Astrocyte (in vitro differentiated cells and primary cell): Measurements from ENCODE around the gene OR51B4. TPM values are rescaled to one million over a fixed set of nuclear protein-coding genes. Genes with fewer than 3 reads are reported as not detected.

Experiments
- DNase-seq: peaks from one replicate; pipeline ENCODE4 v3.0.0-alpha.2; 2010; ENCODE audit warnings: low read depth
- FAIRE-seq: peaks from 2 replicates; lab custom pipeline; 2011; peaks lifted over from hg19 to GRCh38; lab: Jason Lieb, UNC
- H2AFZ ChIP-seq: 2 replicates; pipeline ENCODE4 v1.6.0; 2012; ENCODE audit warnings: low read depth, low read length, inconsistent platforms
- H3K27ac ChIP-seq: 2 replicates; pipeline ENCODE4 v1.5.1; 2011; ENCODE audit warnings: low read depth, low read length, inconsistent platforms
- H3K27me3 ChIP-seq: 2 replicates; pipeline ENCODE4 v1.6.0; 2011; ENCODE audit warnings: low read length, inconsistent platforms; ENCODE audit not compliant: insufficient read depth
- H3K36me3 ChIP-seq: 2 replicates; pipeline ENCODE4 v1.5.1; 2011; ENCODE audit warnings: low read length, inconsistent platforms; ENCODE audit not compliant: insufficient read depth
- H3K4me1 ChIP-seq: 2 replicates; pipeline ENCODE4 v1.5.1; 2011; ENCODE audit warnings: low read length, inconsistent platforms; ENCODE audit not compliant: insufficient read depth
- H3K4me2 ChIP-seq: 2 replicates; pipeline ENCODE4 v1.6.0; 2012; ENCODE audit warnings: low read length, inconsistent platforms
- H3K4me3 ChIP-seq: 2 replicates; pipeline ENCODE4 v1.5.1; 2011; ENCODE audit warnings: low read depth, mild to moderate bottlenecking, low read length, inconsistent platforms; ENCODE audit not compliant: insufficient read depth
- H3K79me2 ChIP-seq: 2 replicates; pipeline ENCODE4 v1.6.0; 2012; ENCODE audit warnings: mild to moderate bottlenecking, low read length, inconsistent platforms; ENCODE audit not compliant: insufficient read depth
- H3K9ac ChIP-seq: 2 replicates; pipeline ENCODE4 v1.6.0; 2012; ENCODE audit warnings: mild to moderate bottlenecking, low read length, inconsistent platforms
- H3K9me3 ChIP-seq: 2 replicates; pipeline ENCODE4 v1.5.1; 2012; ENCODE audit warnings: low read depth, mild to moderate bottlenecking, low read length, inconsistent platforms; ENCODE audit not compliant: insufficient read depth
- H4K20me1 ChIP-seq: 2 replicates; pipeline ENCODE4 v1.6.0; 2012; ENCODE audit warnings: low read length, inconsistent platforms; ENCODE audit not compliant: insufficient read depth
- H3K27ac Mint-ChIP-seq: one replicate; pipeline ENCODE4 v1.8.0; 2021; ENCODE audit warnings: mild to moderate bottlenecking, mixed read lengths; ENCODE audit not compliant: unreplicated experiment
- H3K27me3 Mint-ChIP-seq: one replicate; pipeline ENCODE4 v1.8.0; 2021; ENCODE audit warnings: low read depth, mixed read lengths; ENCODE audit not compliant: unreplicated experiment
- H3K36me3 Mint-ChIP-seq: one replicate; pipeline ENCODE4 v1.8.0; 2021; ENCODE audit warnings: low read depth, mixed read lengths; ENCODE audit not compliant: unreplicated experiment
- H3K4me1 Mint-ChIP-seq: one replicate; pipeline ENCODE4 v1.8.0; 2021; ENCODE audit warnings: low read depth, mixed read lengths; ENCODE audit not compliant: unreplicated experiment
- H3K4me3 Mint-ChIP-seq: one replicate; pipeline ENCODE4 v1.8.0; 2021; ENCODE audit warnings: mild to moderate bottlenecking, moderate library complexity, mixed read lengths; ENCODE audit not compliant: unreplicated experiment
- H3K9me3 Mint-ChIP-seq: one replicate; pipeline ENCODE4 v1.8.0; 2021; ENCODE audit warnings: mild to moderate bottlenecking, mixed read lengths; ENCODE audit not compliant: unreplicated experiment
- CTCF ChIP-seq: IDR thresholded peaks from 2 replicates; pipeline ENCODE4 v1.5.1; 2011; ENCODE audit warnings: low read depth, mild to moderate bottlenecking, inconsistent platforms, low read length, moderate library complexity; ENCODE audit not compliant: insufficient read depth
- EZH2 ChIP-seq: IDR thresholded peaks from 2 replicates; pipeline ENCODE4 v1.6.1; 2012; ENCODE audit warnings: mild to moderate bottlenecking, low read length, inconsistent platforms; ENCODE audit not compliant: insufficient read depth
- total RNA-seq: library from RNA; stranded (reverse); gene quantifications from 2 replicates; pipeline ENCODE4 v1.2.1, GENCODE V29; 2021

The OR51B4 gene
- total RNA-seq, 1 donor from 2014 or later = not detected

GRCh38 chr11:5265832-5266231 is 35.9 kb downstream of the OR51B4 start:
- no peaks in the 10 kb centered on the region for H3K79me2 ChIP-seq
- no peaks in the 10 kb centered on the region for H3K4me1 Mint-ChIP-seq
- H2AFZ ChIP-seq = no peak overlapping the region
- H3K27ac Mint-ChIP-seq = no peak overlapping the region
- H4K20me1 ChIP-seq = no peaks in the 10 kb centered on the region
- no peaks in the 10 kb centered on the region for H3K36me3 ChIP-seq
- no peaks in the 10 kb centered on the region for H3K9me3 ChIP-seq
- H3K36me3 Mint-ChIP-seq = no peaks in the 10 kb centered on the region
- FAIRE-seq = no peak
- no peak for DNase-seq
- H3K27me3 ChIP-seq = peaks cover 3% of the 10 kb centered on the region
- no peak overlapping the region for H3K4me3 Mint-ChIP-seq
- H3K4me1 ChIP-seq = no peaks in the 10 kb centered on the region
- H3K4me2 ChIP-seq = no peak overlapping the region
- no peak for TF ChIP-seq CTCF
- no peak for TF ChIP-seq EZH2
- H3K27ac ChIP-seq = no peak overlapping the region
- no peak overlapping the region for H3K4me3 ChIP-seq
- no peak overlapping the region for H3K9ac ChIP-seq
- peaks cover 2% of the 10 kb centered on the region for H3K9me3 Mint-ChIP-seq
- no peaks in the 10 kb centered on the region for H3K27me3 Mint-ChIP-seq

GRCh38 chr11:5258543-5259262 is 43.0 kb downstream of the OR51B4 start:
- Histone ChIP-seq H2AFZ (no peak overlapping the region), H3K79me2 (no peaks in the 10 kb centered on the region), H4K20me1 (no peaks in the 10 kb centered on the region), H3K27me3 (no peaks in the 10 kb centered on the region), H3K9me3 (no peaks in the 10 kb centered on the region), H3K27ac (no peak overlapping the region), H3K36me3 (no peaks in the 10 kb centered on the region), H3K4me1 (no peaks in the 10 kb centered on the region), H3K9ac (no peak overlapping the region), H3K4me3 (no peak overlapping the region), H3K4me2 (no peak overlapping the region)
- DNase-seq (no peak), FAIRE-seq (no peak)
- Mint-ChIP-seq H3K4me1 (no peaks in the 10 kb centered on the region), H3K27ac (no peak overlapping the region), H3K9me3 (peaks cover 7% of the 10 kb centered on the region), H3K4me3 (no peak overlapping the region), H3K27me3 (no peaks in the 10 kb centered on the region), H3K36me3 (peaks cover 4% of the 10 kb centered on the region)
- TF ChIP-seq CTCF = no peak
- no peak for TF ChIP-seq EZH2

GRCh38 chr11:5257296-5257695 is 44.5 kb downstream of the OR51B4 start:
- peaks cover 5% of the 10 kb centered on the region for H3K9me3 Mint-ChIP-seq

More at GRCh38 chr11:5257296-5257695, 44.5 kb downstream of the OR51B4 start:
- FAIRE-seq = no peak
- H3K4me3 ChIP-seq = no peak overlapping the region
- Mint-ChIP-seq H3K27me3 (peaks cover 4% of the 10 kb centered on the region), H3K4me3 (no peak overlapping the region), H3K36me3 (peaks cover 4% of the 10 kb centered on the region), H3K27ac (no peak overlapping the region), H3K4me1 (no peaks in the 10 kb centered on the region)
- no peaks in the 10 kb centered on the region for H3K27me3 ChIP-seq
- no peak for DNase-seq
- no peak overlapping the region for H3K4me2 ChIP-seq
- no peaks in the 10 kb centered on the region for H3K36me3 ChIP-seq
- no peaks in the 10 kb centered on the region for H4K20me1 ChIP-seq
- no peaks in the 10 kb centered on the region for H3K4me1 ChIP-seq
- TF ChIP-seq EZH2 = no peak
- no peak for TF ChIP-seq CTCF
- no peak overlapping the region for H3K9ac ChIP-seq
- H2AFZ ChIP-seq = no peak overlapping the region
- no peaks in the 10 kb centered on the region for H3K79me2 ChIP-seq
- no peaks in the 10 kb centered on the region for H3K9me3 ChIP-seq
- no peak overlapping the region for H3K27ac ChIP-seq
